ENCODE data around the gene RACGAP1.

Gene RACGAP1

DNA sequence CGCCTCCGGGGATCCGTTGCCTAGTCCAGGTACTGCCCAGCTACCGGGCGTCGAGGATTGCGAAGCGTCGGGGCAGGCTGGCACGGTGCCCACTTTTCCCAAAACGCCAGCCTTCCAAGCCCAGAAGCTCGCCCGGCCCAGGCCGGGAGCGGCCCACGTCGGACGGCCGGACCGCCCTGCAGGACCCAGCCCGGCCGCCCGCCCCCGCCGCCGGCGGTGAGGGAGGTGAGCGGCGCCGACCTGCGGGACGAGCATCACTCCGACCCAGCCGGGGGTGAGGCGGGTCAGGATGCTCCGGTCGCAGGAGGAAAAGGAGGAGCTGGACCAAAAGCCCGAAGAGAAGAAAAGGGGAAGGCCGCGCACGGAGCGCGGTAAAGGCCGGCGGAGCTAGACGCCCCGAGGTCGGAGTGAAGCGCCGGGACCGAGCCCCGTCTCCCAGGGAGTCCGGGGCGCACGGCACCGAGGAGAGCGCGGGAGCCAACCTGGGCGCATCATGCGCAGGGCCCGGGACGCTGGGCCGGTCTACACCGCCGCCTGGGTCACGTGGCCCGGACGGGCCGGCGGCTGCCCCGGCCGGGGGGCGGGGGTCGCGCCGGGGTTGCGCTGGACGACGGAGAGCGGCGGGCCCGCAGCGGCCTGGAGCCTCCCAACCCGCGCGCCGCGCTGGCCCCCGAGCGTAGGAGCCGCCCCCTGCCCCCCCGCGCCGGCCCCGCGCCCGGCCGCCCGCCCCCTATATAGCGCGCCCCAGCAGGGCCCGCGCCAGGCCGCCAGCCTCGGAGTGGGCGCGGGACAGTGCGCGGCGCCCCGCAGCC, 64.0 kb downstream of the RACGAP1 start, which contains the start of gene AQP5:
TSS of gene AQP5 (plus strand) at position 762 of the 812 bp plus-strand sequence. CDS start 146 bp downstream, outside the sequence.
- H3K27ac ChIP-seq (replicated peaks), result no peak within 1 kb of the TSS

DNA sequence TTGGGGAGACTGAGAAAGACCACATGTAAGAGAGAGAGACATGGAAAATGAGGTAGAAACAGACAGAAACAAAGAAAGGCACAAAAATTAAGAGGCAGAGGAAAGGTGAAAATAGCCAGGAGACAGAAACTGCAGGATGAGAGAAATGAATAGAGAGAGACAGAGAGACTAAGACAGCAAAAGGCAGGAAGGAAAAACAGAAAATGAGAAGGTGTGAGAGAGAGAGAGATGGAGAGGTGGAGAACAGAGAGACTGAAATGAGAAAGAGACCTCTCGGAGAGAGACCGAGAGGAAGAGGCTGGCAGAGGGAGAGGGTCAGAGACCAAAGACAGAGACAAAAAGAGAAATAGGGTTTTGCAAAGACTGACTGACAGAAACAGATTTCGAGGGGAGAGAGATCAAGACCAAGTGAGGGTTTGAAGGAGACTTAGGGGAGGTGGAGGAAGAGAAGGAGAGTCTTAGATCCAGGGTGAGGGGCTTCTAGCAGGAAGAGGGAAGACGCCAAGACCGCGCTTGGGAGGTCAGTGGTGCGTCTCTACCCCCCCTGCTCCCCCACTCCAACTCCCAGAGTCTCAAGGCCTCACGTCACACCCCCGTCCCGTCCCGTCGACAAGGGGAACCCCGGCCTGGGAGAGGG, 64.7 kb downstream of the RACGAP1 start:
- DNase-seq (ENCODE audit: low read depth in 1 of 2, low spot score in 1 of 2), result no peak
- Histone ChIP-seq H3K4me3 (replicated peaks; ENCODE audit: insufficient read depth, low read length) (no peak overlapping the region), H3K27me3 (ENCODE audit: insufficient read depth, poor library complexity, severe bottlenecking) (peaks cover 66% of the 10 kb centered on the region)

More for the DNA sequence above, 64.0 kb downstream of the RACGAP1 start, which contains the start of gene AQP5:
- TF ChIP-seq, protein P1, sequence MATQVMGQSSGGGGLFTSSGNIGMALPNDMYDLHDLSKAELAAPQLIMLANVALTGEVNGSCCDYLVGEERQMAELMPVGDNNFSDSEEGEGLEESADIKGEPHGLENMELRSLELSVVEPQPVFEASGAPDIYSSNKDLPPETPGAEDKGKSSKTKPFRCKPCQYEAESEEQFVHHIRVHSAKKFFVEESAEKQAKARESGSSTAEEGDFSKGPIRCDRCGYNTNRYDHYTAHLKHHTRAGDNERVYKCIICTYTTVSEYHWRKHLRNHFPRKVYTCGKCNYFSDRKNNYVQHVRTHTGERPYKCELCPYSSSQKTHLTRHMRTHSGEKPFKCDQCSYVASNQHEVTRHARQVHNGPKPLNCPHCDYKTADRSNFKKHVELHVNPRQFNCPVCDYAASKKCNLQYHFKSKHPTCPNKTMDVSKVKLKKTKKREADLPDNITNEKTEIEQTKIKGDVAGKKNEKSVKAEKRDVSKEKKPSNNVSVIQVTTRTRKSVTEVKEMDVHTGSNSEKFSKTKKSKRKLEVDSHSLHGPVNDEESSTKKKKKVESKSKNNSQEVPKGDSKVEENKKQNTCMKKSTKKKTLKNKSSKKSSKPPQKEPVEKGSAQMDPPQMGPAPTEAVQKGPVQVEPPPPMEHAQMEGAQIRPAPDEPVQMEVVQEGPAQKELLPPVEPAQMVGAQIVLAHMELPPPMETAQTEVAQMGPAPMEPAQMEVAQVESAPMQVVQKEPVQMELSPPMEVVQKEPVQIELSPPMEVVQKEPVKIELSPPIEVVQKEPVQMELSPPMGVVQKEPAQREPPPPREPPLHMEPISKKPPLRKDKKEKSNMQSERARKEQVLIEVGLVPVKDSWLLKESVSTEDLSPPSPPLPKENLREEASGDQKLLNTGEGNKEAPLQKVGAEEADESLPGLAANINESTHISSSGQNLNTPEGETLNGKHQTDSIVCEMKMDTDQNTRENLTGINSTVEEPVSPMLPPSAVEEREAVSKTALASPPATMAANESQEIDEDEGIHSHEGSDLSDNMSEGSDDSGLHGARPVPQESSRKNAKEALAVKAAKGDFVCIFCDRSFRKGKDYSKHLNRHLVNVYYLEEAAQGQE (IDR thresholded peaks at IDR 0.05; ENCODE audit: insufficient replicate concordance, low read depth), result no peak
- TF ChIP-seq, protein P2, sequence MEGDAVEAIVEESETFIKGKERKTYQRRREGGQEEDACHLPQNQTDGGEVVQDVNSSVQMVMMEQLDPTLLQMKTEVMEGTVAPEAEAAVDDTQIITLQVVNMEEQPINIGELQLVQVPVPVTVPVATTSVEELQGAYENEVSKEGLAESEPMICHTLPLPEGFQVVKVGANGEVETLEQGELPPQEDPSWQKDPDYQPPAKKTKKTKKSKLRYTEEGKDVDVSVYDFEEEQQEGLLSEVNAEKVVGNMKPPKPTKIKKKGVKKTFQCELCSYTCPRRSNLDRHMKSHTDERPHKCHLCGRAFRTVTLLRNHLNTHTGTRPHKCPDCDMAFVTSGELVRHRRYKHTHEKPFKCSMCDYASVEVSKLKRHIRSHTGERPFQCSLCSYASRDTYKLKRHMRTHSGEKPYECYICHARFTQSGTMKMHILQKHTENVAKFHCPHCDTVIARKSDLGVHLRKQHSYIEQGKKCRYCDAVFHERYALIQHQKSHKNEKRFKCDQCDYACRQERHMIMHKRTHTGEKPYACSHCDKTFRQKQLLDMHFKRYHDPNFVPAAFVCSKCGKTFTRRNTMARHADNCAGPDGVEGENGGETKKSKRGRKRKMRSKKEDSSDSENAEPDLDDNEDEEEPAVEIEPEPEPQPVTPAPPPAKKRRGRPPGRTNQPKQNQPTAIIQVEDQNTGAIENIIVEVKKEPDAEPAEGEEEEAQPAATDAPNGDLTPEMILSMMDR (IDR thresholded peaks at IDR 0.05; ENCODE audit: insufficient read depth, low read length), result no peak
- TF ChIP-seq SPI1 (IDR thresholded peaks at IDR 0.05; ENCODE audit: borderline replicate concordance, low read depth) (0 out of 2 replicates have a peak, but pooled peaks have one; percentile 22), GABPA (IDR thresholded peaks at IDR 0.05; ENCODE audit: low read depth) (no peak)
- H3K4me3 ChIP-seq (replicated peaks; ENCODE audit: insufficient read depth, low read length), result no peak within 1 kb of the TSS
- no peak for DNase-seq (ENCODE audit: low read depth in 1 of 2, low spot score in 1 of 2)
- H3K27me3 ChIP-seq (ENCODE audit: insufficient read depth, poor library complexity, severe bottlenecking), result peaks cover 62% of the 10 kb centered on the region

More for the DNA sequence above, 64.7 kb downstream of the RACGAP1 start:
- no peak for TF ChIP-seq GABPA (IDR thresholded peaks at IDR 0.05; ENCODE audit: low read depth)
- no peak for TF ChIP-seq SPI1 (IDR thresholded peaks at IDR 0.05; ENCODE audit: borderline replicate concordance, low read depth)
- TF ChIP-seq POLR2AphosphoS5 (IDR thresholded peaks at IDR 0.05; ENCODE audit: low read depth), result no peak
- TF ChIP-seq, protein P1 (IDR thresholded peaks at IDR 0.05; ENCODE audit: insufficient replicate concordance, low read depth), result no peak
- TF ChIP-seq, protein P2 (IDR thresholded peaks at IDR 0.05; ENCODE audit: insufficient read depth, low read length), result no peak
- H3K27ac ChIP-seq (replicated peaks), result no peak overlapping the region

Data from HL-60 (cell line).